Measurements from ENCODE around the gene FREM3. TPM values are rescaled to one million over a fixed set of nuclear protein-coding genes. Genes with fewer than 3 reads are reported as not detected.
"Not testable (repeated sequence)": the region's sequence is repeated elsewhere in the genome, so short reads cannot be mapped to it uniquely, and the experiment has no call there.

FREM3 gene
- total RNA-seq, 1 experiment from 2014 or later: not detected

DNA sequence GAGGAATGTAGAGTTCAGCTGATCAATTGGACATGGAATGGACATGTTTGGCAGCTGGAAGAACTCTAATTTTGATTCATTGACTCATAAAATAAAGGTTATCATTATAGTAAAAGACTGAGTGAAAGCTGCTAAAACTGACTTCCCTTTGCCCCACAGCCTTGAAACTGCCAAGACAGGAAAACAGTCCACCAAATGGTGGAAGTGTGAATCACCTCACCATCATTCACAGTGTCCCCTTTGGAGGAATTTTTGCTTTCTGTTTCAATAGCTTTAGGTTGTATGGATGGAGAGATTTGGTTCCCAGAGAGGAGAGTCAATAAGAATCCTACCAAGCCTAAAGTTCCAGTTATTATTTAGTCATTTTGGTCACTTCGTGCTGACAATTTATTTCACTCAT lies 20.8 kb upstream of the FREM3 start:
- no peak for DNase-seq
- H3K79me2 ChIP-seq (ENCODE audit: low read length): no peaks in the 10 kb centered on the region
- H3K9ac ChIP-seq (ENCODE audit: low read length): no peak overlapping the region
- no peak overlapping the region for H3K27ac ChIP-seq (ENCODE audit: low read length)
- H3K4me3 ChIP-seq (ENCODE audit: low read length): no peak overlapping the region
- no peaks in the 10 kb centered on the region for H3K9me2 ChIP-seq (replicated peaks; ENCODE audit: insufficient read depth, low read length)
- no peak overlapping the region for H3K4me2 ChIP-seq (ENCODE audit: low read depth, low read length, poor library complexity, severe bottlenecking)
- no peaks in the 10 kb centered on the region for H3K9me3 ChIP-seq (ENCODE audit: low read length)
- no peaks in the 10 kb centered on the region for H3K36me3 ChIP-seq (ENCODE audit: insufficient read depth, low read length)
- H3K4me1 ChIP-seq (ENCODE audit: low read length): no peaks in the 10 kb centered on the region
- no peak overlapping the region for H2AFZ ChIP-seq (ENCODE audit: low read length)
- H4K20me1 ChIP-seq (ENCODE audit: insufficient read depth, low read depth, low read length): no peaks in the 10 kb centered on the region
- H3K27me3 ChIP-seq (ENCODE audit: low read length): no peaks in the 10 kb centered on the region

DNA sequence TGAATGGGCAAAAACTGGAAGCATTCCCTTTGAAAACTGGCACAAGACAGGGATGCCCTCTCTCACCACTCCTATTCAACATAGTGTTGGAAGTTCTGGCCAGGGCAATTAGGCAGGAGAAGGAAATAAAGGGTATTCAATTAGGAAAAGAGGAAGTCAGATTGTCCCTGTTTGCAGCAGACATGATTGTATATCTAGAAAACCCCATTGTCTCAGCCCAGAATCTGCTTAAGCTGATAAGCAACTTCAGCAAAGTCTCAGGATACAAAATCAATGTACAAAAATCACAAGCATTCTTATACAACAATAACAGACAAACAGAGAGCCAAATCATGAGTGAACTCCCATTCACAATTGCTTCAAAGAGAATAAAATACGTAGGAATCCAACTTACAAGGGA lies 18.3 kb upstream of the FREM3 start:
- H3K9me3 ChIP-seq (ENCODE audit: low read length); H3K9ac ChIP-seq (ENCODE audit: low read length); H3K27ac ChIP-seq (ENCODE audit: low read length); H3K4me1 ChIP-seq (ENCODE audit: low read length); H2AFZ ChIP-seq (ENCODE audit: low read length); H3K36me3 ChIP-seq (ENCODE audit: insufficient read depth, low read length); DNase-seq; H4K20me1 ChIP-seq (ENCODE audit: insufficient read depth, low read depth, low read length); H3K27me3 ChIP-seq (ENCODE audit: low read length); H3K4me3 ChIP-seq (ENCODE audit: low read length); H3K9me2 ChIP-seq (replicated peaks; ENCODE audit: insufficient read depth, low read length); H3K4me2 ChIP-seq (ENCODE audit: low read depth, low read length, poor library complexity, severe bottlenecking); H3K79me2 ChIP-seq (ENCODE audit: low read length): not testable (repeated sequence)

DNA sequence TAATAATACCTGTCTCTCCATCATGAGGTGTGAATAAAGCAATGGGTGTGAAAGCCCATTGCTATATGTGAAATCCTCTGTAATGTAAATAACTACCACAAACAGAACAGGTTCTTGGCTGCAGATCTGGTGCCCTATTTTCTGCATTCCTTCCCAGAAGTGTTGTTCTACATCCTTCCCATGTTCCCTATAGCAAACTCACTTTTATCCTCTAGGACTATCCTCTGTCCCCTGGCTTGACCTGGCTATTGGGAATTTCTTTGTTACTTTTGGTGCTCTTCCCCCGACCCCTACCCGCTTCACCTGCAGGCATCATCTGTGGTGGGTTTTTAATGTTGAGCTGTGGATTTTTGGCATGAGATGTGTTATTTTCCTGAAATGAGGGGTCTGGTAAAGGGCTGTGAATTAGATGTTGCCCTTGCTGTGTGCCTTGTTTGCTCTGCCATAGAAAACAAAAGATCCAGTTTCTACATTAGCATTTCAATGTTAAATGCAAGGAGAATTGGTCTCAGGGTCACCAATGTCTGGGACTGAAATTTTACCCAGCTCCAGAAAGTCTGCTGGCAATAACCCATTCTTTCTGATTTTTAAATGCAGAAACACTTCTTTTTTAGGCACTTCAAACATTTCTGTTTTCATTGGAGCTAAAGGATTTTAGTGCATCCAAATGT lies 13.6 kb upstream of the FREM3 start:
- H3K36me3 ChIP-seq (ENCODE audit: insufficient read depth, low read length): no peaks in the 10 kb centered on the region
- H3K4me2 ChIP-seq (ENCODE audit: low read depth, low read length, poor library complexity, severe bottlenecking): no peak overlapping the region
- H3K4me3 ChIP-seq (ENCODE audit: low read length): no peak overlapping the region
- no peaks in the 10 kb centered on the region for H3K79me2 ChIP-seq (ENCODE audit: low read length)
- H3K27me3 ChIP-seq (ENCODE audit: low read length): no peaks in the 10 kb centered on the region; the same call in 1 of the 2 replicates
- H2AFZ ChIP-seq (ENCODE audit: low read length): no peak overlapping the region
- H3K9ac ChIP-seq (ENCODE audit: low read length): no peak overlapping the region
- no peak for DNase-seq
- no peaks in the 10 kb centered on the region for H3K9me3 ChIP-seq (ENCODE audit: low read length)
- no peak overlapping the region for H3K27ac ChIP-seq (ENCODE audit: low read length)
- no peaks in the 10 kb centered on the region for H3K4me1 ChIP-seq (ENCODE audit: low read length)
- H3K9me2 ChIP-seq (replicated peaks; ENCODE audit: insufficient read depth, low read length): no peaks in the 10 kb centered on the region
- H4K20me1 ChIP-seq (ENCODE audit: insufficient read depth, low read depth, low read length): no peaks in the 10 kb centered on the region

DNA sequence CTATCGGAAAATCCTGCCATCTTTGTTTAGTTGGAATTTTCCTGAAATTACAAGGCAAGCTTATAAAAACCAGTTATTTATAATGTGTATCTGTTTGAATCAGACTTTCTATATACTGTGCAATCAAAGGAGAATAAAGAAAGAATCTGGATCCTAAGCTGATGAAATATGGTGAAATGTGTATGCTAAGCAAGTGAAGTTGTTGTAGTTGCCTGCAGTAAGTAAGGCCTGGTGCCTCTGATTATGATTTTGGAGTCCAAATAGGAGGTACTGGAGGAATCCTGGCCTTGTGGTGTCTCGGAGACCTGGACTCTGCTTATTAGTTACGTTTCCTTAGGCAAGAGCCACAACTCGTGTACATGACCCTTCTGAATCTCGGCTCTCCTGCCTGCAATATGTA lies 13.1 kb upstream of the FREM3 start:
- Histone ChIP-seq H3K27ac (ENCODE audit: low read length) (no peak overlapping the region), H3K4me1 (ENCODE audit: low read length) (no peaks in the 10 kb centered on the region), H3K4me3 (ENCODE audit: low read length) (no peak overlapping the region), H3K4me2 (ENCODE audit: low read depth, low read length, poor library complexity, severe bottlenecking) (no peak overlapping the region), H3K36me3 (ENCODE audit: insufficient read depth, low read length) (no peaks in the 10 kb centered on the region), H3K79me2 (ENCODE audit: low read length) (no peaks in the 10 kb centered on the region), H2AFZ (ENCODE audit: low read length) (no peak overlapping the region), H4K20me1 (ENCODE audit: insufficient read depth, low read depth, low read length) (no peaks in the 10 kb centered on the region), H3K27me3 (ENCODE audit: low read length) (no peaks in the 10 kb centered on the region; the same call in 1 of the 2 replicates), H3K9me2 (replicated peaks; ENCODE audit: insufficient read depth, low read length) (no peaks in the 10 kb centered on the region), H3K9me3 (ENCODE audit: low read length) (no peaks in the 10 kb centered on the region), H3K9ac (ENCODE audit: low read length) (no peak overlapping the region)
- no peak for DNase-seq

DNA sequence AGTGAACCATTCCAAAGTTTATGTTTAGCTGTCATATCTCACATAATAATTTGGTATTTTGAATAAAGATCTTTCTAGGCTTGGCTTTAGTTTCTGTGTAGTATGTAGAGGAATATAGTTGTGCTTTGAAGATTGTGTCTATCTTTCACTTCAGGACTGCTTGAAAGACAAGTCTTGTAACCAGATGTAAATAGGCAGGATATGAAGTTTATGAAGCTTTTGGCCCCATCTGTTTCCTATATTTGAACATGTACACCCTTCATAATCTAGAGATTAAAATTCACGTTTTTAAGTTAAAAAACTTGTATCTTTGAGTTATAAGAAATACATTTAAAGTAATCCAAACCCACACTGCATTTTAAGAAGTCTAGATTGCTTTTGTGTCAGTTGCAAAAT lies 11.7 kb upstream of the FREM3 start:
- H3K9me3 ChIP-seq (ENCODE audit: low read length): no peaks in the 10 kb centered on the region
- no peaks in the 10 kb centered on the region for H4K20me1 ChIP-seq (ENCODE audit: insufficient read depth, low read depth, low read length)
- H3K9ac ChIP-seq (ENCODE audit: low read length): no peak overlapping the region
- no peaks in the 10 kb centered on the region for H3K4me1 ChIP-seq (ENCODE audit: low read length)
- H2AFZ ChIP-seq (ENCODE audit: low read length): no peak overlapping the region
- H3K27ac ChIP-seq (ENCODE audit: low read length): no peak overlapping the region
- no peak overlapping the region for H3K4me3 ChIP-seq (ENCODE audit: low read length)
- no peaks in the 10 kb centered on the region for H3K79me2 ChIP-seq (ENCODE audit: low read length)
- no peaks in the 10 kb centered on the region; the same call in 1 of the 2 replicates for H3K27me3 ChIP-seq (ENCODE audit: low read length)
- no peaks in the 10 kb centered on the region for H3K36me3 ChIP-seq (ENCODE audit: insufficient read depth, low read length)
- no peak overlapping the region for H3K4me2 ChIP-seq (ENCODE audit: low read depth, low read length, poor library complexity, severe bottlenecking)
- no peaks in the 10 kb centered on the region for H3K9me2 ChIP-seq (replicated peaks; ENCODE audit: insufficient read depth, low read length)
- DNase-seq: no peak

DNA sequence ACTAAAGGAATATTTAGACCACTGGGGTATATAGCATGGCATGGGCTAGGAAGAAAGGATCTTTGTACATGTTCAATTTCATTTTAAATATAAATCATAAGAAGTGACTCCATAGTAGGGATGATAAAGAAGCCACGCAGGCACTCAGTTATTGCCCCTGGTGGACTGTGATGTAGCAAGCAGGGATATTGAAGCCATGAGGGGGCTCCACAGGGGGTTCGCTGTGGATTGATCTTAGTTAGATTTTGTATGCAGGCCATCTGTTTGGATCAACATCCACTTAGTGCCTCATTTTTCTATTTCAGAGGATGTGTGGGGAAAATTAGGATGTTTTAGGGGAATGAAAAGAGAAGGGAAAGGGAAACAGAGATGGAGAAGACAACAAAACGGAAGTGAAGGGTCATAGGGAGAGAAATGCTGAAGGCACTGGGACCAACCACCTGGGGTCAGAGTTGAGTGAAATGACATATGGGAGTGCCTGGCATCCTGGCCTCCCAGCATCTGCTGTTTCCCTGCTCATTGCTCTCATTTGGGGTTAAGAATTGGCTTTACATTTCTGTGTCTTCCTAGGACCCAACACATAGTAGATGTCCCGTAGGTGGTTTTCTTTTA lies 11.2 kb upstream of the FREM3 start:
- no peak for DNase-seq
- H3K4me1 ChIP-seq (ENCODE audit: low read length): no peaks in the 10 kb centered on the region
- no peaks in the 10 kb centered on the region for H3K79me2 ChIP-seq (ENCODE audit: low read length)
- H3K27me3 ChIP-seq (ENCODE audit: low read length): no peaks in the 10 kb centered on the region; the same call in 1 of the 2 replicates
- H3K4me2 ChIP-seq (ENCODE audit: low read depth, low read length, poor library complexity, severe bottlenecking): no peak overlapping the region
- no peaks in the 10 kb centered on the region for H4K20me1 ChIP-seq (ENCODE audit: insufficient read depth, low read depth, low read length)
- H2AFZ ChIP-seq (ENCODE audit: low read length): no peak overlapping the region
- no peak overlapping the region for H3K9ac ChIP-seq (ENCODE audit: low read length)
- no peaks in the 10 kb centered on the region for H3K9me2 ChIP-seq (replicated peaks; ENCODE audit: insufficient read depth, low read length)
- no peaks in the 10 kb centered on the region for H3K36me3 ChIP-seq (ENCODE audit: insufficient read depth, low read length)
- H3K4me3 ChIP-seq (ENCODE audit: low read length): no peak overlapping the region
- no peak overlapping the region for H3K27ac ChIP-seq (ENCODE audit: low read length)
- no peaks in the 10 kb centered on the region for H3K9me3 ChIP-seq (ENCODE audit: low read length)

DNA sequence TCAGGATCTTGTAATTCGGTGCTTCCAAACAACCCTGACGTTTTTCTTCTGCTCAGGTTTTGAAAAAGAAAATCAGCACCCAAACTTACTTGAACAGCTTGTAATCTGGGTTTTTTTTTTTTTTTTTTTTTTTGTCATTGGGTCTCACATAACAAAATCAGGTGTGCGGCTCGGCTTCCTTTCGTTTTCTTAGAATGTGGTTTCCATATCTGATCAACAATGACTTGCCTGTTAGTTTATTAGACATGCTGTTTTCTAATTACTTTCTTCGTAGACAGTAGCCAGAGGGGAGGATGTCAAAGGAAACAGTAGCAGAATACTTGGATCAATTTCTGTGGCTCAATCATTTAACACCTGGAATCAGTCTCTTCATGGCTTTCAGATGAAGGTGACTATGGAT lies 890 bp upstream of the FREM3 start:
- no peaks in the 10 kb centered on the region for H3K9me2 ChIP-seq (replicated peaks; ENCODE audit: insufficient read depth, low read length)
- H3K9ac ChIP-seq (ENCODE audit: low read length): no peak overlapping the region
- no peak overlapping the region for H2AFZ ChIP-seq (ENCODE audit: low read length)
- no peaks in the 10 kb centered on the region for H3K36me3 ChIP-seq (ENCODE audit: insufficient read depth, low read length)
- H4K20me1 ChIP-seq (ENCODE audit: insufficient read depth, low read depth, low read length): no peaks in the 10 kb centered on the region
- no peak overlapping the region for H3K4me2 ChIP-seq (ENCODE audit: low read depth, low read length, poor library complexity, severe bottlenecking)
- H3K4me3 ChIP-seq (ENCODE audit: low read length): no peak overlapping the region
- H3K4me1 ChIP-seq (ENCODE audit: low read length): no peaks in the 10 kb centered on the region
- H3K79me2 ChIP-seq (ENCODE audit: low read length): no peaks in the 10 kb centered on the region
- H3K27ac ChIP-seq (ENCODE audit: low read length): no peak overlapping the region
- no peak for DNase-seq
- H3K9me3 ChIP-seq (ENCODE audit: low read length): no peaks in the 10 kb centered on the region; the same call in 1 of the 2 replicates
- H3K27me3 ChIP-seq (ENCODE audit: low read length): no peaks in the 10 kb centered on the region

DNA sequence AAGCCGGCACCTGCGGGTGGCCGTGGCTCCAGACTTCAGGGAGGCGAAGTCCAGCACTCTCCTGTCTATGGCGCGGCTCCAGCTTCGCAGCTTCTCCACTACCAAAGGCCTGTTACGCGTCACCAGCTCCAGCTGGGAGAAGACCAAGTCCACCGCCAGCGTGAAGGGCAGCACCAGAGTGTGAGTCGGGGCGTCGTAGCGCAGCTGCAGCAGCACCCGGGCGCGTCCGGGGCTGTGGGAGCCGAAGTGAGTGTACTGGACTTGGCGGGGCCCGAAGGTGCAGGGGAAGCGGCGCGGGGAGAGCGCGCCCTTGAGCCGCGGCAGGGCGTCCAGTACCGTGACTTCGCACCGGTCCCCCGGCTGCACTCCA lies 444 bp downstream of the FREM3 start:
- H3K9ac ChIP-seq (ENCODE audit: low read length): no peak overlapping the region
- H3K36me3 ChIP-seq (ENCODE audit: insufficient read depth, low read length): no peaks in the 10 kb centered on the region
- no peaks in the 10 kb centered on the region for H4K20me1 ChIP-seq (ENCODE audit: insufficient read depth, low read depth, low read length)
- no peak overlapping the region for H3K4me3 ChIP-seq (ENCODE audit: low read length)
- H3K79me2 ChIP-seq (ENCODE audit: low read length): no peaks in the 10 kb centered on the region
- H3K9me2 ChIP-seq (replicated peaks; ENCODE audit: insufficient read depth, low read length): no peaks in the 10 kb centered on the region
- H3K4me2 ChIP-seq (ENCODE audit: low read depth, low read length, poor library complexity, severe bottlenecking): no peak overlapping the region
- no peaks in the 10 kb centered on the region; the same call in 1 of the 2 replicates for H3K9me3 ChIP-seq (ENCODE audit: low read length)
- no peak for DNase-seq
- no peak overlapping the region for H2AFZ ChIP-seq (ENCODE audit: low read length)
- H3K27ac ChIP-seq (ENCODE audit: low read length): no peak overlapping the region
- no peaks in the 10 kb centered on the region for H3K27me3 ChIP-seq (ENCODE audit: low read length)
- no peaks in the 10 kb centered on the region for H3K4me1 ChIP-seq (ENCODE audit: low read length)
